Measurements from ENCODE around the gene PFDN1. TPM values are rescaled to one million over a fixed set of nuclear protein-coding genes. Genes with fewer than 3 reads are reported as not detected.
A peak's percentile ranks its signal among the peaks of the same experiment; 100 is the strongest.
"Not testable (repeated sequence)": the region's sequence is repeated elsewhere in the genome, so short reads cannot be mapped to it uniquely, and the experiment has no call there.

The PFDN1 gene
- total RNA-seq, 4 donors from 2014 or later, result 58.7 to 91.7 (median 76.2) TPM

DNA sequence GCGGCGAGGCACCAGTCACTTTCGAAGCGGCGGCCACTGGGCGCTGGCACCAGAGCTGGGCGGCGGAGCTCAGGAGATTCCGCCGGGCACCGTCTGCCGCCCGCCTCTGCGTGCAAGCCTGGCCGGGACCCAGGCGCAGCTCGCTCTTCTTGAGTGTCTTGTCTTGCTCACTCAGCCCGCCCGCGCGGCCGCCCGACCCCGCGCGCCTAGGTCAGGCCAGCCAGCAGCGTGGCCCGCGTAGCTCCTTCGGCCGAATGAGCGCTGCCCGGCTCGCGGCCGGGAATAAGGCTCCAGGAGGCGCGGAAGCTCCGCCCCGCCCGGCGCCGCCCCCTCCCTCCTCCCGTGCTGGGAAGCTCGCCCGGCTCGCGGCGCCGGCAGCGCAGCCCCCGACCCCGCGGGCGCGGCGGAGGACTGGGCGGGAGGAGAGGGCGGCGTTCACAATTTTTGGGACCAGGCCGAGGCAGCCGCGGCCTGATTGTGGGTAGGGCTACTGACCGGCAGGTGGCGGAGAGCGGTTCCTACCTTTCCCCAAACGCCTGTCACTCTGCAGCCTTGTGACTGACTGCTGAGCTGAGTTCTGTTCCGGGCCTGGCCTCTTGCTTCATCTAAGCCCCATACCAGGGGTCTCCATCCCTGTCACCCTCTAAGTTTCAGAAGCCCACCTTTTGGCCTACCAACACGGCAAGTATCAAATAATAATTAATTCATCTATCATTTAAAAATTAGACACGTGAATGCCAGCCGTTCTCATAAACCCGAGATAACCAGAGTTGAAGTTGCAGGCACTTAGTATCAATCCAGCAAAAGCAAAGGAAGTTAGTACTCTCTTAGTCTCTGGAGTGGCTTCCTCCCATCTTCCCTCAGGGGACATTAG lies 43.7 kb upstream of the PFDN1 start, which contains the start of gene HBEGF:
Gene HBEGF, minus strand, starts transcription at position 256 of the 874 bp plus-strand sequence. CDS start 275 bp downstream, outside the sequence.
- H3K4me1 ChIP-seq, result peaks cover 66% of the 10 kb centered on the region
- H3K9me3 ChIP-seq, result no peaks in the 10 kb centered on the region
- DNase-seq (ENCODE audit: low spot score in 2 of 2), result peak; percentile 83 to 85
- peak within 1 kb of the TSS; percentile 77 for H3K27ac ChIP-seq
- no peaks in the 10 kb centered on the region for H3K36me3 ChIP-seq
- TF ChIP-seq EP300 (IDR thresholded peaks at IDR 0.05), result no peak
- peak in 1 of 2 donors; percentile 81 for TF ChIP-seq POLR2A (IDR thresholded peaks at IDR 0.05)
- TF ChIP-seq POLR2AphosphoS5 (IDR thresholded peaks at IDR 0.05), result peak in 1 of 3 donors; percentile 56
- TF ChIP-seq, protein P1, sequence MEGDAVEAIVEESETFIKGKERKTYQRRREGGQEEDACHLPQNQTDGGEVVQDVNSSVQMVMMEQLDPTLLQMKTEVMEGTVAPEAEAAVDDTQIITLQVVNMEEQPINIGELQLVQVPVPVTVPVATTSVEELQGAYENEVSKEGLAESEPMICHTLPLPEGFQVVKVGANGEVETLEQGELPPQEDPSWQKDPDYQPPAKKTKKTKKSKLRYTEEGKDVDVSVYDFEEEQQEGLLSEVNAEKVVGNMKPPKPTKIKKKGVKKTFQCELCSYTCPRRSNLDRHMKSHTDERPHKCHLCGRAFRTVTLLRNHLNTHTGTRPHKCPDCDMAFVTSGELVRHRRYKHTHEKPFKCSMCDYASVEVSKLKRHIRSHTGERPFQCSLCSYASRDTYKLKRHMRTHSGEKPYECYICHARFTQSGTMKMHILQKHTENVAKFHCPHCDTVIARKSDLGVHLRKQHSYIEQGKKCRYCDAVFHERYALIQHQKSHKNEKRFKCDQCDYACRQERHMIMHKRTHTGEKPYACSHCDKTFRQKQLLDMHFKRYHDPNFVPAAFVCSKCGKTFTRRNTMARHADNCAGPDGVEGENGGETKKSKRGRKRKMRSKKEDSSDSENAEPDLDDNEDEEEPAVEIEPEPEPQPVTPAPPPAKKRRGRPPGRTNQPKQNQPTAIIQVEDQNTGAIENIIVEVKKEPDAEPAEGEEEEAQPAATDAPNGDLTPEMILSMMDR (IDR thresholded peaks at IDR 0.05), result peak in 1 of 2 donors; percentile 41
- H3K27me3 ChIP-seq, result no peaks in the 10 kb centered on the region
- WGBS, result 4% methylated on average over 6 of the region's 72 CpGs
- H3K4me3 ChIP-seq, result peak within 1 kb of the TSS; percentile 80

DNA sequence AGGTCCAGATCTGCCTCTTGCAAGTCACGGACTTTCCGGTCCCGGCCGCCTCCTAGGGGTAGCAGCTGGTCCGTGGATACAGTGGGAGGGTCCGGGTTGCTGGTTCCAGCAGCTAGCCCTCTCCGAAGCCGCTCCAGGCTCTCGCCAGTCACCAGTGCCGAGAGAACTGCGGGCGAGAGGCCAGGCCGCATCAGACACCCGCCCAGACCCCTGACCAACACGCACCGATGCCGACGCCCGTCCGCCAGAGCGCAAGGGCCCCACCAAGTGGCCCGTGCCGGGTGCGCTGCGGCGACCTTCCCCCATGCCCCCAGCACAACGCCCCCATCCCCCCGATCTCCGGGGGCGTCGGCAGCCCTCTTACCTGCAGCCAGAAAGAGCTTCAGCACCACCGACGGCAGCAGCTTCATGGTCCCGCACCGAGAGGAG lies 43.0 kb upstream of the PFDN1 start:
- Histone ChIP-seq H3K9me3 (no peaks in the 10 kb centered on the region), H3K36me3 (no peaks in the 10 kb centered on the region), H3K27ac (peak overlapping the region; percentile 77), H3K4me1 (peaks cover 69% of the 10 kb centered on the region), H3K4me3 (peak overlapping the region; percentile 80), H3K27me3 (no peaks in the 10 kb centered on the region)
- WGBS, result 0% methylated on average over 1 of the region's 35 CpGs
- peak in 1 of 2 donors; percentile 80 for DNase-seq (ENCODE audit: low spot score in 2 of 2)
- TF ChIP-seq, protein P1 (IDR thresholded peaks at IDR 0.05), result peak in 1 of 2 donors; percentile 11
- no peak for TF ChIP-seq EP300 (IDR thresholded peaks at IDR 0.05)
- TF ChIP-seq POLR2A (IDR thresholded peaks at IDR 0.05), result no peak
- no peak for TF ChIP-seq POLR2AphosphoS5 (IDR thresholded peaks at IDR 0.05)

DNA sequence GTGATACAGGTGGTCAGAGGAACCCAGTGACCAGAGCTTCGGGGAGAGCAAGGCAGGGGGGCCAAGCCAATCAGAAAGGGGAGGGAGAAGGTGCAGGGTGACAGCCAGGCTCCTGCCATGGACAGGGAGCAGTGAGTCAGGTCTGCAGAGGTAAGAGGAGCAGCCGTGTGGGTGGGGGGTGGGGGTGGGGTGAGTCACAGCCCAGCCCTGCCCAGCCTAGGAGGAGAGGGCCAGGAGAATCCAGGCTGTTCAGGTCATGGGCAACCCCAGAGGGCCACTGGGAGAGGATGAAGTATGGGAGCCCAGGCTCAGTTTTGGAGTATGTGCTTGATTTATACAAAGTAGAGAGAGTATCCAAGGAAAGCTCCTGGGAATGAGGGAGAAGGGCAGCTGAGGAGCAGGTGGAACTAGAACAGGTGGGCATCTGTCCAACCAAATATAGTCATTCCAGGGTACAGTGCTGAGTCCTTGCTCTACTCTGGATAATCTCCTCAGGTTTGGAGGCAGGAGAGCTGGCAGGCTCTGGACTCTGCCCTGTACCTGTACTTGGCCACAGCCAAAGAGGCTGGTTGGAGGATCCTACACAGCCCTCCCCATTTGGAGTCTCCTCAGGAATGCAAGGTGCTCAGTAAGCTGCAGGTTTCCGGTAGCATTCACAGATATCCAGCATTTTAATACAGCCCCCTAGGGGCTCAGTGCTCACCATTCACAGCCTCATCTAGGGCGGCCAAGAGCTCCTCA lies 42.0 kb upstream of the PFDN1 start:
- Histone ChIP-seq H3K9me3 (no peaks in the 10 kb centered on the region), H3K36me3 (no peaks in the 10 kb centered on the region), H3K27me3 (no peaks in the 10 kb centered on the region), H3K4me3 (peak overlapping the region; percentile 80), H3K27ac (no peak overlapping the region), H3K4me1 (peaks cover 75% of the 10 kb centered on the region)
- TF ChIP-seq, protein P1 (IDR thresholded peaks at IDR 0.05), result no peak
- TF ChIP-seq POLR2A (IDR thresholded peaks at IDR 0.05) (no peak), EP300 (IDR thresholded peaks at IDR 0.05) (no peak), POLR2AphosphoS5 (IDR thresholded peaks at IDR 0.05) (no peak)
- WGBS, result 45% methylated on average over 4 of the region's 4 CpGs
- no peak for DNase-seq (ENCODE audit: low spot score in 2 of 2)

DNA sequence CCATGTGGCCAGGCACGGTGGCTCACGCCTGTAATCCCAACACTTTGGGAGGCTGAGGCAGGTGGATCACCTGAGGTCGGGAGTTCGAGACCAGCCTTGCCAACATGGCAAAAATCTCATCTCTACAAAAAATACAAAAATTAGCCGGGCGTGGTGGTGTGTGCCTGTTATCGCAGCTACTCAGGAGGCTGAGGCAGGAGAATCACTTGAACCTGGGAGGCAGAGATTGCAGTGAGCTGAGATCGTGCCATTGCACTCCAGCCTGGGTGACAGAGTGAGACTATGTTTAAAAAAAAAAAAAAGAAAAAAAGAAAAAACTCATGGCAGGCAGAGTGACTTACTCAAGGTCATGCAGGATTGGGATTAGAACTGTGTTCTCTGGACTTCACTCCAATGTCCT lies 40.9 kb upstream of the PFDN1 start:
- not testable (repeated sequence) for H3K27ac ChIP-seq; H3K9me3 ChIP-seq; DNase-seq (ENCODE audit: low spot score in 2 of 2); H3K36me3 ChIP-seq; H3K4me3 ChIP-seq; H3K27me3 ChIP-seq
- WGBS, result 92% methylated on average over 8 of the region's 8 CpGs
- H3K4me1 ChIP-seq, result peaks cover 74% of the 10 kb centered on the region

DNA sequence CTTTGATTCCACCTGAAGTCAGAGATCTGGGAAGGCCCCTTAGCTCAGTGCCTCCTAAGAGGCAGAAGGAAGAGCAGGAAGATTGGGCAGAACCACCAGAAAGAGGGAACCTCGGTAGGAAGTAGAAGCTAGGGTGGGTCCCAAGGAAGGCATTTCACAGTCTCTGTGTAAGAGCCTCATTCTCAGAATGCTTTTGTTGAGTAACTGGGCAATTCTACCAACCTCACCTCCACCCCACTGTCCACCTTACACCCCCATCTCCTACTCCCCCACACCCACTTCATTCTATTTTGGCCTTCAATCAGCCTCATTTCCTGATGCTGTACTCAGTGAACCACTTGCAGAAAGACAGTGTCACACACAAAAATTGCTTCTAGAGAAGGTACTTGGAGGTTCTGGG lies 40.0 kb upstream of the PFDN1 start:
- 81% methylated on average over 1 of the region's 1 CpG for WGBS
- H3K27ac ChIP-seq, result no peak overlapping the region
- H3K4me3 ChIP-seq, result peak overlapping the region; percentile 3
- peaks cover 73% of the 10 kb centered on the region for H3K4me1 ChIP-seq
- DNase-seq (ENCODE audit: low spot score in 2 of 2), result no peak
- H3K27me3 ChIP-seq, result no peaks in the 10 kb centered on the region
- TF ChIP-seq, protein P1 (IDR thresholded peaks at IDR 0.05), result no peak
- no peak for TF ChIP-seq POLR2A (IDR thresholded peaks at IDR 0.05)
- no peak for TF ChIP-seq EP300 (IDR thresholded peaks at IDR 0.05)
- TF ChIP-seq POLR2AphosphoS5 (IDR thresholded peaks at IDR 0.05), result no peak
- no peaks in the 10 kb centered on the region for H3K9me3 ChIP-seq
- no peaks in the 10 kb centered on the region for H3K36me3 ChIP-seq

All from suprapubic skin (tissue), 4 donors.